ENCODE data around the gene RAB35.
A peak's percentile ranks its signal among the peaks of the same experiment; 100 is the strongest.

RAB35 gene

DNA sequence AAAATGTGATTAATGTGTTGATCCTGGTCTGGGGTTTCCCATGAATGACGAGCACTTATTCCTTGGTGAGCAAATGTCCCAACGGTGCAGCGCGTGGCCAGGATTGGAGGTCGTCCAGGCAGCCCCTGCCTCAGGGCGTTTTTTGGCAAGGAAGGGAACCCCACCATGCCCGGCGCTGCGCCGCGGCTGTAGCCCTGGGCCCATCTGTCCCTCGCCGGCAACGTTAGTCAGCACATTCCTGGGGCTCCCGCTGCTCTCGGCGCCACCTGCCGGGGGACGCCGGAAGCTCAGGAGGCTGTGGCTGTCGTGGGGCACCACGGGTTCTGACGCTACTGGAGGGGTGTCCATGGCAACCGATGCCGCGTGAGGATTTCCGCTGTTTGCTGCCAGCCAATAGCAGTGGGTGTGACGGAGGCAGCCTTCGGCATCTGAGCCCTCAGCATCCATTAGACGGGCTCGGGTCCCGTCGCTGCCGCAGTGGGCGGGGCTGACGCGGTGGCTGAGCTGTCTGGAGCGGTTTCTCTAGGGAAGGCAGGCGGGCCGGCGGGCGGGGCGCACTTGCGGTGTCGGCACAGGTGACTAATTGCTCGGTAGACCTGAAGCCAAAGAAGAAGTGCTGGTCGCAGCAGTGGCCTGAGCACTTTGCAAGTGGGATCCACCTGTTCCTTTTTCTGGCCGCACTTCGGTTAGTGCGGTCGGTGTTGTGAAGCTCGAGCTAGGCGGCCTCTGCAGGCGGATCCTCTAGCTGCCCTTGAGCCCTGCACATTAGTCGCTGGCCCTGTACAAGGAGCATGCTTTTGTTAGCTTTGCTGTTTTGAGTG is 29.5 kb downstream of the RAB35 start:
- peak; percentile 100 for DNase-seq (ENCODE audit: low read depth)

- no peak for DNase-seq (ENCODE audit: low read depth)
Measured at GRCh38 chr12:120085920-120086645, 30.5 kb downstream of the RAB35 start.

DNA sequence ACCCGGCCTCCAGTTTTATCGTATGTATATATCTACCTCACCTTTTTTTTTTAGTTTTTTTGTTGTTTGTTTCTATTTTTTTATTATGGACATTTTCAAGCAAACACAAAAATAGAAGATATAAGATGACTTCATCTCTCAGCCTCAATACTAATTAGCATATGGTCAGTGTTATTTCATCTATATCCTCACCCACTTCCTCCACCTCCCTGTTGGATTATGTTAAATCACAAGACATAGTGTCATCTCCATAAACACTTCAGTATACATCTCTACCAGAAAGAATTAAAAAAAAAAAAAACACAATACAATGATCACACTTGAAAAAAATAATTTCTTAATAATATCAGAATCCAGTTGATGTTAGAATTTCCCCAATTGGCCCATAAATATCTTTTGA is 34.9 kb downstream of the RAB35 start:
- no peak for DNase-seq (ENCODE audit: low read depth)

- no peak for DNase-seq (ENCODE audit: low read depth)
Measured at GRCh38 chr12:120079411-120080400, 36.8 kb downstream of the RAB35 start.

DNA sequence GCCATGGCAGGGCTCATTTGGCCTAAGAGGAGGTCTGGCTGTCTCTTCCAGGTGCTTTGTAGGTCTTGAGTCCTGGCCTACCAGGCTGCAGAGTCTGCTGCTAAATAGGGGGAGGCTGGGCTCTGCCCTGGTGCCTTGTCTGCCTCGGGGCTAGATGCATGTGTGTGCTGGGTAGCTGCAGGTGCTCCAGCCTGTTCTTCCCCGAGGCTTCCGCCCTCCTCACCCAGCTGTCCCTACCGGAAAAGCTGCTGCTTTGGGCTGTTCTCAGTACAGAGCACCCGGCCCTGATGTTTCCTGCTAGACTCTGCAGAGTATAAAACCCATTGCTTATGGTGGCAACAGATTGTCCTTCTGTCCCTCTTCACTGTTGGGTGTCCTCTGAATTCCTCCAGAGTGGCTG is 37.7 kb downstream of the RAB35 start:
- DNase-seq (ENCODE audit: low read depth) = no peak

- DNase-seq (ENCODE audit: low read depth) = no peak
Measured at GRCh38 chr12:120077260-120077659, 39.3 kb downstream of the RAB35 start.

GRCh38 chr12:120076651-120077050 is 39.9 kb downstream of the RAB35 start:
- DNase-seq (ENCODE audit: low read depth) = no peak

GRCh38 chr12:120075034-120075616 is 41.4 kb downstream of the RAB35 start:
- no peak for DNase-seq (ENCODE audit: low read depth)

- no peak for DNase-seq (ENCODE audit: low read depth)
Measured at GRCh38 chr12:120072472-120073249, 43.9 kb downstream of the RAB35 start.

DNA sequence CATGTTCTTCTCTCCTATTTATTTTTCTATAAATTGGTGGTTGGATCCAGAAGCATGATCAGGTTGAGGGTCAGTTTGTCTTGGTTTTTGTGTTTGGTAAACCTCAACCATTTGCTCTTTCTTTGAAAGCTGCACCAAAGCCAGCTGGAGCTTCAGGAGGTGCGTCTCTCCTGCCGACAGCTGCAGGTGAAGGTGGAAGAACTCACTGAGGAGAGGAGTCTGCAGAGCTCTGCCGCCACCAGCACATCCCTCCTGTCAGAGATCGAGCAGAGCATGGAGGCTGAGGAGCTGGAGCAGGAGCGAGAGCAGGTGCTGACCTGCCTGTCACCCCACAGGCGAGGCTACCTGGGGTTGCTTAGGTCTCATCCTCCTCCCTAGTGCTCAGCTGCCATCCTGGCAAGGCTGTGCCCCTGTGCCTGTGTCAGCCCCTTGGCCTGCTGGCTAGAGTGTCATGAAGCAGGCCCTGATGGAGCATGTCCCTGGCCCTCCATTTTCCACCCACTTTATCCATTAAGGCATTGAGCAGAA is 45.0 kb downstream of the RAB35 start:
- DNase-seq (ENCODE audit: low read depth) = no peak

GRCh38 chr12:120069278-120069677 is 47.3 kb downstream of the RAB35 start:
- DNase-seq (ENCODE audit: low read depth) = no peak

DNA sequence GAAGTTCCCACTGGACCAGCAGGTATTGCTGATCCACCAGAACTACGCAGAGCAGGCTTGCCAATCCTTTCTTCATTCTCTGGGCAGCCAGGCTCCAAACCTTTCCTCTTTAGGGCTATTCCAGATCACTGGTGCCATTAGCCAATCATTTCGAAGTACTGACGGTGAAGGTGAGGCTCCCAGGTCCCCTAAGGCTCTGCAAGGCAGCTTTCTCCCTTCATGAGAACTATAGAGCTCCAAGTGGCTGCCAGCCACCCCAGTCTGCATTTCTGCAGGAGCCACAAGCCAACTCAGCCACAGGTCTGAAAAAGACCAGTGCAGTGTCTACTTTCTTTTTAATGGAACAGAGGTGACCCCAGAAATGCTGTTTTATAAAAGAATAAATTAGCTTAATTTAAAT is 48.7 kb downstream of the RAB35 start:
- DNase-seq (ENCODE audit: low read depth) = no peak

- DNase-seq (ENCODE audit: low read depth) = no peak
Measured at GRCh38 chr12:120067084-120067869, 49.3 kb downstream of the RAB35 start.

GRCh38 chr12:120066341-120066740 is 50.2 kb downstream of the RAB35 start:
- no peak for DNase-seq (ENCODE audit: low read depth)

DNA sequence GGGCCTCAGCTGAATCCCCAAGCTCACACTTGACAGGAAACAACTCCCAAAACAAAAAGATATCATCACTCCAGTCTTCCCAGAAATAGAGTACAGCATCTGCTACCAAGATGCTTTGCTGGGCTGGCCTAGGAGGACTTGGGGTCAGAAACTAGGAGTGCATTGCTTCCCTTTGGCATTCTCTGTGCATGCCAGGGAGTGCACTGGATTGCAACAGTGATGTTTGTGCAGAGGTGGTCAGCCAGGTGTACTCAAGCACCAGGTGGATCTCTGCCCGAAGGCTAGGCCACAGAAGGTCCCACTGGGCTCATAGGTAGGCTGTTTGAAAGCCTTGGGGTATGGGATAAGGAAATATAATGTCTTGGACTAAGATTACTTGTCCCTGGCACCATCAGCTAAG is 51.1 kb downstream of the RAB35 start:
- no peak for DNase-seq (ENCODE audit: low read depth)

DNA sequence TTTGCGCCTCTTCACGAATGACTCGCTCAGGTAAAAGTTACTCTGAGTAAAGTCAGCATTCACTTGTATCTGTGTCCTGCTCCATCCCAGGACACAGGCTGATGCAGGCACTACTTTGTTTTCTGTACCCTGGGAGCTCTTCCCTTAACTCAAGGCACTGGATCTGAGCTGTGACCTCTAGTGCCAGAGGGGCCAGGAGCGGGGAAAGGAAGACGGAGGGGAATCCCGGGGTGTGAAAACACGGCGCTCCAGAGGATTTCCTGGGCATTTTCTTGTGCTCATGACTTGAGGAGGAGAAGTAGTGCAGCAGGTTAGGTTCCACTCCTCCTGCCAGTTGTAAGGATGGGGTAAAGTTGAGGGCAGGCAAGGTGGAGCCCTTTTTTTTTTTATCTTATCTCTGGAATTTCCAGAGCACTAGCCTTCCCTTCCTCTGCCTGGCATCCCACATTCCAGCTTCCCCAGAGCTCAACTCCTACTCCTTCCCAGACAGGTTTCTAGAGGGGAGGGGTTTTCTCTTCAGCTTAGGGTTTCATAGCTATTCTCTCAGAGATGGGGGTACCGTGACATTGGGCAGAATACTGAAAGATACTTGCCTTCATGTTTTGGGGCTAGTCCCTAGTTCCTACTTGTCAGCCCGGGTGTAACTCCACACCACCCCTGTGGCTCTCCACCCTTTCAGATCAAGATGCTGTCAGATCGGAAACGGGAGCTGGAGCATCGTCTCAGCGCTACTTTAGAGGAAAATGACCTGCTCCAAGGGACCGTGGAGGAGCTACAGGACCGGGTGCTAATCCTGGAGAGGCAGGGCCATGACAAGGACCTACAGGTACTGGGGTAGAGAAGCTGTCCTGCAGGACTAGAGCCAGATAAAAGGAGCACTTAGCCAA is 52.3 kb downstream of the RAB35 start:
- no peak for DNase-seq (ENCODE audit: low read depth)

- DNase-seq (ENCODE audit: low read depth) = no peak
Measured at GRCh38 chr12:120062976-120063579, 53.5 kb downstream of the RAB35 start.

- DNase-seq (ENCODE audit: low read depth) = no peak
Measured at GRCh38 chr12:120061575-120062214, 54.9 kb downstream of the RAB35 start.

Measured in T-helper 22 cell (primary cell).